Esophagus squamous epithelium (tissue), 5 donors: Measurements from ENCODE around the gene SRC. TPM values are rescaled to one million over a fixed set of nuclear protein-coding genes. Genes with fewer than 3 reads are reported as not detected.

Experiments
- DNase-seq: peaks from one replicate; lab custom pipeline; 2025; lab: John Stamatoyannopoulos, UW
- H3K27ac ChIP-seq, 4 donors: fragments of 200-600 bp; sonication (generic); one replicate each; pipeline ENCODE4 v1.5.1; 2016 to 2019; ENCODE audit warnings: mild to moderate bottlenecking in 1 of 4
- H3K27me3 ChIP-seq, 4 donors: fragments of 200-600 bp; sonication (generic); 1 replicate in 3 of 4; 2 replicates in 1 of 4; pipeline versions ENCODE4 v1.5.1 to v1.6.0; 2017 to 2021; ENCODE audit warnings: antibody characterized with exemption in 1 of 4
- H3K36me3 ChIP-seq, 3 donors: fragments of 200-600 bp; sonication (generic); one replicate each; pipeline ENCODE4 v1.5.1; 2016 to 2019
- H3K4me1 ChIP-seq, 3 donors: fragments of 200-600 bp; sonication (generic); one replicate each; pipeline ENCODE4 v1.5.1; 2017 to 2019
- H3K4me3 ChIP-seq, 4 donors: fragments of 200-600 bp; sonication (generic); 1 replicate in 3 of 4; 2 replicates in 1 of 4; pipeline ENCODE4 v1.5.1; 2016 to 2019; ENCODE audit warnings: mild to moderate bottlenecking in 2 of 4, moderate library complexity in 1 of 4
- H3K9me3 ChIP-seq, 3 donors: fragments of 200-600 bp; sonication (generic); one replicate each; pipeline ENCODE4 v1.5.1; 2016 to 2019
- POLR2A ChIP-seq, 4 donors: fragments of 450-650 bp; IDR thresholded peaks; one replicate each; pipeline ENCODE4 v1.6.1; 2017; ENCODE audit warnings: antibody characterized with exemption in 4 of 4, mild to moderate bottlenecking in 4 of 4, moderate library complexity in 3 of 4
- WGBS, 2 donors: methylation state at CpG; one replicate each; pipeline ENCODE4 v1.1.5; 2018; 5-methylcytosine and 5-hydroxymethylcytosine counted together
- intact Hi-C: fragments of 100-400 bp; cut with DNase I; formaldehyde crosslinking; loops from one replicate; pipeline ENCODE4 v1.15.0; 2022
- total RNA-seq, 4 donors: library from RNA; depleted of rRNA; stranded (reverse); fragments of >200 nt; gene quantifications; one replicate each; pipeline ENCODE4 v1.1.0, GENCODE V29; 2016
- TF ChIP-seq, protein P1 (sequence below), 6 experiments: fragments of 450-650 bp in 4 of 6; fragments of 200-600 bp in 2 of 6; sonication (generic) in 2 of 6; IDR thresholded peaks; one replicate each; pipeline ENCODE4 v1.5.1; 2016 to 2019; ENCODE audit warnings: antibody characterized with exemption in 6 of 6, mild to moderate bottlenecking in 4 of 6, moderate library complexity in 4 of 6
- donor health status: DM: yes; HTN: yes; CAD: no.

The SRC gene
- total RNA-seq, 4 donors from 2014 or later = 32.4 to 46.5 (median 39.0) TPM

- no peaks in the 10 kb centered on the region for H3K9me3 ChIP-seq
- TF ChIP-seq, protein P1, sequence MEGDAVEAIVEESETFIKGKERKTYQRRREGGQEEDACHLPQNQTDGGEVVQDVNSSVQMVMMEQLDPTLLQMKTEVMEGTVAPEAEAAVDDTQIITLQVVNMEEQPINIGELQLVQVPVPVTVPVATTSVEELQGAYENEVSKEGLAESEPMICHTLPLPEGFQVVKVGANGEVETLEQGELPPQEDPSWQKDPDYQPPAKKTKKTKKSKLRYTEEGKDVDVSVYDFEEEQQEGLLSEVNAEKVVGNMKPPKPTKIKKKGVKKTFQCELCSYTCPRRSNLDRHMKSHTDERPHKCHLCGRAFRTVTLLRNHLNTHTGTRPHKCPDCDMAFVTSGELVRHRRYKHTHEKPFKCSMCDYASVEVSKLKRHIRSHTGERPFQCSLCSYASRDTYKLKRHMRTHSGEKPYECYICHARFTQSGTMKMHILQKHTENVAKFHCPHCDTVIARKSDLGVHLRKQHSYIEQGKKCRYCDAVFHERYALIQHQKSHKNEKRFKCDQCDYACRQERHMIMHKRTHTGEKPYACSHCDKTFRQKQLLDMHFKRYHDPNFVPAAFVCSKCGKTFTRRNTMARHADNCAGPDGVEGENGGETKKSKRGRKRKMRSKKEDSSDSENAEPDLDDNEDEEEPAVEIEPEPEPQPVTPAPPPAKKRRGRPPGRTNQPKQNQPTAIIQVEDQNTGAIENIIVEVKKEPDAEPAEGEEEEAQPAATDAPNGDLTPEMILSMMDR (IDR thresholded peaks at IDR 0.05) = no peak
- TF ChIP-seq POLR2A (IDR thresholded peaks at IDR 0.05) = no peak
- intact Hi-C loops = no loop called here
- H3K36me3 ChIP-seq = no peaks in the 10 kb centered on the region
- H3K27ac ChIP-seq = peak overlapping the region; percentile 92 to 97 (median 94)
- peaks cover 0 to 19% (median 0%) of the 10 kb centered on the region in 4 donors for H3K27me3 ChIP-seq
- H3K4me3 ChIP-seq = no peak overlapping the region
- no peak for DNase-seq
- peaks cover 19 to 56% (median 40%) of the 10 kb centered on the region in 3 donors for H3K4me1 ChIP-seq
- 72 to 78% methylated on average over 3 to 4 of the region's 4 CpGs for WGBS, 2 donors
Observed at GRCh38 chr20:37343994-37344355, 2.0 kb upstream of the SRC start.

GRCh38 chr20:37344506-37345338 lies 1.2 kb upstream of the SRC start:
- Histone ChIP-seq H3K27ac (peak overlapping the region; percentile 92 to 97 (median 94)), H3K9me3 (no peaks in the 10 kb centered on the region), H3K36me3 (peaks cover 0 to 4% (median 0%) of the 10 kb centered on the region in 3 donors), H3K27me3 (peaks cover 0 to 19% (median 0%) of the 10 kb centered on the region in 4 donors), H3K4me3 (peak overlapping the region; percentile 57 to 92 (median 86)), H3K4me1 (peaks cover 22 to 64% (median 48%) of the 10 kb centered on the region in 3 donors)
- intact Hi-C loops = no loop called here
- TF ChIP-seq, protein P1 (IDR thresholded peaks at IDR 0.05) = no peak
- TF ChIP-seq POLR2A (IDR thresholded peaks at IDR 0.05) = no peak
- no peak for DNase-seq
- 57 to 65% methylated on average over 6 of the region's 10 CpGs for WGBS, 2 donors

DNA sequence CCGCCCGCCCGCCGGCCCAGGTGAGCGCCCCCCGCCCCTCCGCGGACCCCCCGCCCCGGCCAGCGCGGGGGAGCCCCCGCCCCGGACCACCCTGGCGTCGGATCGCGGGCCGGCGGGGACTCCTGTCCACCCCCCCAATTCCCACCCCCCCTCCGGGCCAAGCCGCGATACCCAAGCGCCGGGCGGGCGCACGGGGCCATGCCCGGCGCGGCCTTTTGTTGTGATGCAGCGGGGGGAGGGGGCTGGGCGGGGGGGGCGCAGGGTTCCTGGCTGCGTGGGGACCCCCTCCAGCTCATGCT lies 245 bp downstream of the SRC start:
- H3K9me3 ChIP-seq = no peaks in the 10 kb centered on the region
- WGBS, 2 donors = no CpG with 5 or more reads among the region's 35 CpGs
- no peak for TF ChIP-seq POLR2A (IDR thresholded peaks at IDR 0.05)
- TF ChIP-seq, protein P1 (IDR thresholded peaks at IDR 0.05) = no peak
- H3K4me1 ChIP-seq = peaks cover 27 to 78% (median 56%) of the 10 kb centered on the region in 3 donors
- H3K4me3 ChIP-seq = peak overlapping the region; percentile 57 to 92 (median 86)
- H3K27me3 ChIP-seq = peaks cover 0 to 19% (median 0%) of the 10 kb centered on the region in 4 donors
- intact Hi-C loops = no loop called here
- no peak for DNase-seq
- H3K36me3 ChIP-seq = peaks cover 0 to 18% (median 0%) of the 10 kb centered on the region in 3 donors
- H3K27ac ChIP-seq = peak overlapping the region; percentile 92 to 97 (median 94)

- Histone ChIP-seq H3K36me3 (peaks cover 0 to 24% (median 0%) of the 10 kb centered on the region in 3 donors), H3K9me3 (no peaks in the 10 kb centered on the region), H3K27me3 (peaks cover 0 to 19% (median 0%) of the 10 kb centered on the region in 4 donors), H3K4me3 (peak overlapping the region; percentile 57 to 92 (median 86)), H3K4me1 (peaks cover 27 to 84% (median 56%) of the 10 kb centered on the region in 3 donors), H3K27ac (peak overlapping the region; percentile 92 to 97 (median 94))
- no peak for DNase-seq
- intact Hi-C loops = no loop called here
- TF ChIP-seq, protein P1 (IDR thresholded peaks at IDR 0.05) = no peak
- TF ChIP-seq POLR2A (IDR thresholded peaks at IDR 0.05) = no peak
- WGBS, 2 donors = 0 to 58% methylated on average over 1 to 2 of the region's 22 CpGs
Observed at GRCh38 chr20:37346535-37347346, 801 bp downstream of the SRC start.
